K562 (cell line): Measurements from ENCODE around the gene ADAP2. TPM values are rescaled to one million over a fixed set of nuclear protein-coding genes. Genes with fewer than 3 reads are reported as not detected.

Experiments used
- ATAC-seq: fragments of 200-7000 bp; cut with Tn5 transposase; 3 replicates; pipeline ENCODE4 v1.9.1; 2020; ENCODE audit warnings: moderate library complexity
- BruUV-seq: library from RNA; stranded (reverse); fragments of 400-500 nt; replicated peaks from 2 replicates; lab custom pipeline; 2021; lab: Mats Ljungman, UMichigan
- CTCF ChIA-PET: fragments of 300-600 bp; formaldehyde crosslinking; extraction: SDS; loops from one replicate; lab custom pipeline; 2021; ENCODE audit warnings: low intra/inter-chr PET ratio; lab: Yijun Ruan, JAX
- POLR2A ChIA-PET: fragments of 300-600, 350-650 bp; sonication (Branson Sonifier 250); formaldehyde crosslinking; extraction: SDS; loops from one replicate; lab custom pipeline; 2021; ENCODE audit warnings: antibody characterized with exemption, inconsistent platforms; lab: Yijun Ruan, JAX
- DNase-seq, 4 experiments: peaks; one replicate each; pipeline versions ENCODE4 v3.0.0 to v3.0.0-alpha.2; 2011 to 2018; ENCODE audit warnings: low spot score in 3 of 4, mixed read lengths in 3 of 4; ENCODE audit errors: extremely low read depth in 1 of 4
- FAIRE-seq: peaks from 2 replicates; lab custom pipeline; 2011; peaks lifted over from hg19 to GRCh38; lab: Jason Lieb, UNC
- H2AFZ ChIP-seq: 2 replicates; pipeline ENCODE4 v1.6.0; 2011; ENCODE audit warnings: low read depth, low read length, control low read depth, inconsistent platforms
- H3K27ac ChIP-seq: fragments of 200-600 bp; 3 replicates; pipeline ENCODE4 v1.8.0; 2011; ENCODE audit warnings: low read depth, mild to moderate bottlenecking, control low read depth, inconsistent platforms, low read length, moderate library complexity, mixed read lengths; ENCODE audit errors: extremely low read depth
- H3K27me3 ChIP-seq, 2 experiments: fragments of 300-600 bp in 1 of 2; 2 replicates in 1 of 2; 3 replicates in 1 of 2; pipeline versions ENCODE4 v1.6.0 to v1.8.0; 2011; ENCODE audit warnings: inconsistent platforms in 2 of 2, low read length in 2 of 2, mild to moderate bottlenecking in 1 of 2, mixed read lengths in 1 of 2, moderate library complexity in 1 of 2; ENCODE audit not compliant: control insufficient read depth in 2 of 2, insufficient read depth in 2 of 2
- H3K36me3 ChIP-seq: fragments of 300-600 bp; 3 replicates; pipeline ENCODE4 v1.8.0; 2011; ENCODE audit warnings: mild to moderate bottlenecking, low read length, inconsistent platforms; ENCODE audit not compliant: control insufficient read depth, insufficient read depth
- H3K4me1 ChIP-seq, 2 experiments: fragments of 200-600 bp in 1 of 2; replicated peaks in 1 of 2; 2 replicates in 1 of 2; 3 replicates in 1 of 2; pipeline versions ENCODE4 v1.5.1 to v1.8.0; 2011; ENCODE audit warnings: inconsistent platforms in 2 of 2, low read length in 2 of 2, mild to moderate bottlenecking in 1 of 2, mixed read lengths in 1 of 2, moderate library complexity in 1 of 2; ENCODE audit not compliant: control insufficient read depth in 2 of 2, insufficient read depth in 2 of 2
- H3K4me2 ChIP-seq: 2 replicates; pipeline ENCODE4 v1.6.1; 2011; ENCODE audit warnings: low read length, control low read depth, inconsistent platforms, mixed read lengths; ENCODE audit not compliant: insufficient read depth
- H3K4me3 ChIP-seq: fragments of 200-600 bp; sonication (generic), shearing (Covaris generic); 2 replicates; pipeline ENCODE4 v1.5.1; 2016; ENCODE audit warnings: control low read depth, inconsistent platforms
- H3K79me2 ChIP-seq: fragments of 200-600 bp; 3 replicates; pipeline ENCODE4 v1.8.0; 2011; ENCODE audit warnings: low read length, inconsistent platforms; ENCODE audit not compliant: control insufficient read depth, insufficient read depth
- H3K9ac ChIP-seq, 2 experiments: 2 replicates each; pipeline versions ENCODE4 v1.6.0 to v1.6.1; 2011; ENCODE audit warnings: low read depth in 2 of 2, low read length in 2 of 2, control low read depth in 1 of 2, inconsistent platforms in 1 of 2, mild to moderate bottlenecking in 1 of 2, mixed read lengths in 1 of 2; ENCODE audit not compliant: insufficient read depth in 1 of 2
- H3K9me1 ChIP-seq: one replicate; pipeline ENCODE4 v1.6.0; 2011; ENCODE audit warnings: inconsistent platforms, mild to moderate bottlenecking, low read length, moderate library complexity; ENCODE audit not compliant: control insufficient read depth, insufficient read depth
- H3K9me3 ChIP-seq: replicated peaks from 2 replicates; pipeline ENCODE4 v1.5.1; 2011; ENCODE audit warnings: low read depth, low read length, inconsistent platforms; ENCODE audit not compliant: control insufficient read depth, insufficient read depth
- H4K20me1 ChIP-seq: replicated peaks from 2 replicates; pipeline ENCODE4 v1.6.1; 2011; ENCODE audit warnings: low read length, inconsistent platforms, mixed read lengths; ENCODE audit not compliant: control insufficient read depth, insufficient read depth
- DLX4 ChIP-seq: fragments of 250-450 bp; sonication (Bioruptor Pico); IDR thresholded peaks from 2 replicates; pipeline ENCODE4 v1.6.1; 2021; ENCODE audit warnings: mild to moderate bottlenecking
- RBM34 ChIP-seq: fragments of 200-400 bp; formaldehyde crosslinking; IDR thresholded peaks from 2 replicates; pipeline ENCODE4 v1.6.1; 2018; ENCODE audit warnings: low read length, borderline replicate concordance; ENCODE audit not compliant: insufficient read depth
- SMAD1 ChIP-seq: fragments of 150-350 bp; IDR thresholded peaks from 2 replicates; pipeline ENCODE4 v1.6.1; 2014; ENCODE audit warnings: low read length, low read depth; ENCODE audit not compliant: partially characterized antibody
- ZNF696 ChIP-seq: fragments of 250-450 bp; sonication (Bioruptor Pico); conservative IDR thresholded peaks from 2 replicates; pipeline ENCODE4 v1.4.0; 2020; ENCODE audit warnings: mild to moderate bottlenecking, moderate library complexity
- WGBS: fragments of 100-300 bp; shearing (Covaris generic); methylation state at CpG from one replicate; pipeline ENCODE4 v1.1.6; 2016; ENCODE audit warnings: low coverage, mixed read lengths; ENCODE audit not compliant: insufficient coverage; ENCODE audit errors: missing lambda C conversion rate; 5-methylcytosine and 5-hydroxymethylcytosine counted together
- in situ Hi-C: fragments of 300-500 bp; cut with MboI; formaldehyde crosslinking; loops from 4 replicates; pipeline ENCODE4 v1.15.0; 2018; ENCODE audit warnings: inconsistent platforms, mixed read lengths
- intact Hi-C: fragments of 100-400 bp; cut with micrococcal nuclease; formaldehyde crosslinking; loops from 2 replicates; pipeline ENCODE4 v1.14.2; 2022
- polyA plus RNA-seq, 8 experiments: library from polyadenylated mRNA; depleted of rRNA in 4 of 8; stranded (reverse) in 5 of 8; unstranded in 3 of 8; fragments of >200 nt; fragmentation: Nextera tagmentation in 2 of 8; fragmentation: Illumina TruSeq in 1 of 8; extraction: Ambion mirVana in 2 of 8; extraction: Trizol in 1 of 8; gene quantifications; 2 replicates each; pipeline versions ENCODE4 v1.2.1 to v1.2.3, GENCODE V29; 2011 to 2014; ENCODE audit warnings: inconsistent platforms in 1 of 8, missing spikeins in 1 of 8
- small RNA-seq: library from RNA; depleted of rRNA; stranded (forward); fragments of <200 nt; gene quantifications from one replicate; pipeline ENCODE3, GENCODE V24; 2014
- total RNA-seq, 7 experiments: library from RNA; depleted of rRNA in 6 of 7; stranded (reverse); fragments of >200 nt in 6 of 7; fragmentation: Illumina TruSeq in 2 of 7; extraction: Trizol in 2 of 7; gene quantifications; 2 replicates each; pipeline versions ENCODE4 v1.2.1 to v1.2.3, GENCODE V29; 2011 to 2021; ENCODE audit warnings: low replicate concordance in 1 of 7

ADAP2 gene
- total and polyA plus RNA-seq, 9 of the 15 experiments (the other 6 are each of a cell fraction or from before 2014, with no cell fraction given): 0.06 to 0.73 (median 0.23) TPM; not detected in 5

GRCh38 chr17:31008374-31009041 is 86.8 kb downstream of the ADAP2 start:
- no peak overlapping the region for H3K9ac ChIP-seq
- no peak overlapping the region for H2AFZ ChIP-seq
- H3K36me3 ChIP-seq: no peaks in the 10 kb centered on the region
- H3K4me2 ChIP-seq: no peak overlapping the region
- CTCF ChIA-PET: no interaction called here
- no peaks in the 10 kb centered on the region for H4K20me1 ChIP-seq
- no peaks in the 10 kb centered on the region for H3K9me1 ChIP-seq
- in situ Hi-C loops (no loop called here), intact Hi-C loops (no loop called here)
- BruUV-seq: no TSS peak
- no peak for FAIRE-seq
- DNase-seq: no peak
- no peak for ATAC-seq
- POLR2A ChIA-PET: interaction anchor here (0.6 to 1.1 kb wide), 3 partner anchors 11 to 1452 kb away, joined by 3 read pairs; no protein-coding TSS in a partner anchor
- no peaks in the 10 kb centered on the region for H3K79me2 ChIP-seq
- H3K27me3 ChIP-seq: peaks cover 0 to 12% of the 10 kb centered on the region in 2 experiments; a peak in 2 of 5 replicates
- WGBS: 70% methylated on average over 30 of the region's 65 CpGs
- H3K9me3 ChIP-seq: 0 out of 2 replicates have a peak, but pooled peaks cover 2% of the 10 kb centered on the region
- H3K4me1 ChIP-seq: no peaks in the 10 kb centered on the region; a peak in 2 of 5 replicates
- TF ChIP-seq DLX4 (CRISPR knock-in tag): no peak
- TF ChIP-seq SMAD1: no peak
- TF ChIP-seq RBM34: no peak
- TF ChIP-seq ZNF696 (CRISPR knock-in tag): no peak
- no peak overlapping the region for H3K4me3 ChIP-seq
- no peak overlapping the region for H3K27ac ChIP-seq

Small RNA genes lying within 50 kb of the gene (small RNA-seq; reads per million reads assigned to genes)
- gene AC138207.3: not detected
- gene RN7SL138P: not detected

Other genes with a start within 250 kb of the ADAP2 start
- 26.9 and 28.8 TPM in 2 replicates for gene CRLF3, start 97.3 kb upstream of the ADAP2 start, total RNA-seq (2014; rRNA removed)
- gene CRLF3, start 97.3 kb upstream of the ADAP2 start, total RNA-seq (2014; rRNA removed; fragmentation: Illumina TruSeq; extraction: Trizol): 45.2 and 47.0 TPM in 2 replicates
- 29.3 and 29.8 TPM in 2 replicates for gene CRLF3, start 97.3 kb upstream of the ADAP2 start, total RNA-seq (2015; rRNA removed; fragmentation: Illumina TruSeq; extraction: Trizol)
- gene CRLF3, start 97.3 kb upstream of the ADAP2 start, total RNA-seq (2021): 31.8 and 33.5 TPM in 2 replicates
- gene CRLF3, start 97.3 kb upstream of the ADAP2 start, polyA plus RNA-seq (2011; rRNA removed): 28.7 and 55.9 TPM in 2 replicates
- 33.1 and 39.7 TPM in 2 replicates for gene CRLF3, start 97.3 kb upstream of the ADAP2 start, polyA plus RNA-seq (2014; fragmentation: Illumina TruSeq; extraction: Trizol)
- gene CRLF3, start 97.3 kb upstream of the ADAP2 start, polyA plus RNA-seq (2014; fragmentation: Nextera tagmentation; extraction: Ambion mirVana): 10 to 100 TPM; 13.2 to 13.7 TPM
- 29.2 and 34.2 TPM in 2 replicates for gene CRLF3, start 97.3 kb upstream of the ADAP2 start, polyA plus RNA-seq (2014; rRNA removed)
- gene ATAD5, start 90.0 kb upstream of the ADAP2 start, total RNA-seq (2014; rRNA removed): 14.0 and 14.6 TPM in 2 replicates
- 19.5 and 23.3 TPM in 2 replicates for gene ATAD5, start 90.0 kb upstream of the ADAP2 start, total RNA-seq (2014; rRNA removed; fragmentation: Illumina TruSeq; extraction: Trizol)
- gene ATAD5, start 90.0 kb upstream of the ADAP2 start, total RNA-seq (2015; rRNA removed; fragmentation: Illumina TruSeq; extraction: Trizol): 21.5 and 25.3 TPM in 2 replicates
- gene ATAD5, start 90.0 kb upstream of the ADAP2 start, total RNA-seq (2021): 23.7 and 23.8 TPM in 2 replicates
- gene ATAD5, start 90.0 kb upstream of the ADAP2 start, polyA plus RNA-seq (2011; rRNA removed): 14.6 and 25.6 TPM in 2 replicates
- 15.9 and 17.6 TPM in 2 replicates for gene ATAD5, start 90.0 kb upstream of the ADAP2 start, polyA plus RNA-seq (2014; fragmentation: Illumina TruSeq; extraction: Trizol)
- 1 to 10 TPM; 4.6 to 4.9 TPM for gene ATAD5, start 90.0 kb upstream of the ADAP2 start, polyA plus RNA-seq (2014; fragmentation: Nextera tagmentation; extraction: Ambion mirVana)
- gene ATAD5, start 90.0 kb upstream of the ADAP2 start, polyA plus RNA-seq (2014; rRNA removed): 14.4 and 19.7 TPM in 2 replicates
- gene TEFM, start 15.7 kb upstream of the ADAP2 start, total RNA-seq (2014; rRNA removed): 12.5 and 17.2 TPM in 2 replicates
- gene TEFM, start 15.7 kb upstream of the ADAP2 start, total RNA-seq (2014; rRNA removed; fragmentation: Illumina TruSeq; extraction: Trizol): 29.7 and 37.7 TPM in 2 replicates
- 22.1 and 23.6 TPM in 2 replicates for gene TEFM, start 15.7 kb upstream of the ADAP2 start, total RNA-seq (2015; rRNA removed; fragmentation: Illumina TruSeq; extraction: Trizol)
- 16.1 and 17.1 TPM in 2 replicates for gene TEFM, start 15.7 kb upstream of the ADAP2 start, total RNA-seq (2021)
- gene TEFM, start 15.7 kb upstream of the ADAP2 start, polyA plus RNA-seq (2011; rRNA removed): 13.3 and 23.3 TPM in 2 replicates
- gene TEFM, start 15.7 kb upstream of the ADAP2 start, polyA plus RNA-seq (2014; fragmentation: Illumina TruSeq; extraction: Trizol): 35.7 and 37.1 TPM in 2 replicates
- 10 to 100 TPM; 59.2 to 60.3 TPM for gene TEFM, start 15.7 kb upstream of the ADAP2 start, polyA plus RNA-seq (2014; fragmentation: Nextera tagmentation; extraction: Ambion mirVana)
- gene TEFM, start 15.7 kb upstream of the ADAP2 start, polyA plus RNA-seq (2014; rRNA removed): 21.8 and 22.6 TPM in 2 replicates
- gene RNF135, start 49.1 kb downstream of the ADAP2 start, total RNA-seq (2014; rRNA removed): not detected in 2 replicates
- not detected in 2 replicates for gene RNF135, start 49.1 kb downstream of the ADAP2 start, total RNA-seq (2014; rRNA removed; fragmentation: Illumina TruSeq; extraction: Trizol)
- gene RNF135, start 49.1 kb downstream of the ADAP2 start, total RNA-seq (2015; rRNA removed; fragmentation: Illumina TruSeq; extraction: Trizol): not detected in 2 replicates
- 0.09 TPM in 1 of 2 replicates, not detected in the other for gene RNF135, start 49.1 kb downstream of the ADAP2 start, total RNA-seq (2021)
- gene RNF135, start 49.1 kb downstream of the ADAP2 start, polyA plus RNA-seq (2011; rRNA removed): 0.08 TPM in 1 of 2 replicates, not detected in the other
- not detected in 2 replicates for gene RNF135, start 49.1 kb downstream of the ADAP2 start, polyA plus RNA-seq (2014; fragmentation: Illumina TruSeq; extraction: Trizol)
- not detected for gene RNF135, start 49.1 kb downstream of the ADAP2 start, polyA plus RNA-seq (2014; fragmentation: Nextera tagmentation; extraction: Ambion mirVana)
- not detected in 2 replicates for gene RNF135, start 49.1 kb downstream of the ADAP2 start, polyA plus RNA-seq (2014; rRNA removed)
- gene NF1, start 173.0 kb downstream of the ADAP2 start, total RNA-seq (2014; rRNA removed): 13.4 and 16.7 TPM in 2 replicates
- gene NF1, start 173.0 kb downstream of the ADAP2 start, total RNA-seq (2014; rRNA removed; fragmentation: Illumina TruSeq; extraction: Trizol): 26.3 TPM in 2 replicates
- gene NF1, start 173.0 kb downstream of the ADAP2 start, total RNA-seq (2015; rRNA removed; fragmentation: Illumina TruSeq; extraction: Trizol): 24.3 and 24.6 TPM in 2 replicates
- 36.5 and 41.9 TPM in 2 replicates for gene NF1, start 173.0 kb downstream of the ADAP2 start, total RNA-seq (2021)
- gene NF1, start 173.0 kb downstream of the ADAP2 start, polyA plus RNA-seq (2011; rRNA removed): 16.7 and 29.3 TPM in 2 replicates
- 23.9 and 30.8 TPM in 2 replicates for gene NF1, start 173.0 kb downstream of the ADAP2 start, polyA plus RNA-seq (2014; fragmentation: Illumina TruSeq; extraction: Trizol)
- 1 to 10 TPM; 3.4 to 7.5 TPM for gene NF1, start 173.0 kb downstream of the ADAP2 start, polyA plus RNA-seq (2014; fragmentation: Nextera tagmentation; extraction: Ambion mirVana)
- 14.0 and 15.4 TPM in 2 replicates for gene NF1, start 173.0 kb downstream of the ADAP2 start, polyA plus RNA-seq (2014; rRNA removed)